Transverse colon (tissue), 3 donors: ENCODE data around the gene DIS3L2.

Experiments used
- CTCF ChIP-seq, 5 experiments: fragments of 200-600 bp in 3 of 5; fragments of 450-650 bp in 2 of 5; sonication (generic) in 3 of 5; IDR thresholded peaks; 1 replicate in 2 of 5; 2 replicates in 3 of 5; pipeline ENCODE4 v1.5.1; 2016 to 2017; ENCODE audit warnings: antibody characterized with exemption in 5 of 5, inconsistent platforms in 3 of 5, mild to moderate bottlenecking in 2 of 5, moderate library complexity in 1 of 5
- POLR2A ChIP-seq: fragments of 450-650 bp; IDR thresholded peaks from one replicate; pipeline ENCODE4 v1.6.1; 2016; ENCODE audit warnings: antibody characterized with exemption, mild to moderate bottlenecking, moderate library complexity

- TF ChIP-seq CTCF (IDR thresholded peaks at IDR 0.05) (no peak), POLR2A (no peak)
Measured at GRCh38 chr2:232369126-232369951, 407.8 kb downstream of the DIS3L2 start.
